ENCODE data around the gene VPS13D.

DNA sequence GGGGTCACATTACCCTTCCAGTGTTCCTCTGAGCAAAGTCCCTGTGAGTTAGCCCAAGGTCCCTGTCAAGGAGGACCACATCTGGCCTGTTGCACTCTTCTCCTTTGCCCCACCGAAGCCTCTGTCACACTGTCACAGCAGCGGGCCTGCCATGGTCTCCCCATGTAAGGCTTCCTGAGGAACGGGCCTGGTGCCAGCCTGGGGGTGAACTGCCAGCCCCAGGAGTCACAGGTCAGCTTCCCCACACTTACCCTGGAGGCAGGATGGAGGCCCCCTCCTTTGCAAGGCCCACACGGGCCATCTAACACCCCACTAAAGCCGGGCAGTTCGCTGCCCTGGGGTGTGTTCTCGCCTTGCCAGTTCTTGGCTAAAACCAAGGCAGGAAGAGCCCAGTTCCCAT is 48.9 kb upstream of the VPS13D start:
- TF ChIP-seq CTCF (IDR thresholded peaks at IDR 0.05), result no peak
- TF ChIP-seq POLR2A (IDR thresholded peaks at IDR 0.05), result no peak

Data from thyroid gland (tissue), 4 donors.